Fibroblast of gingiva (primary cell): ENCODE results near the gene NRIP1.
A peak's percentile ranks its signal among the peaks of the same experiment; 100 is the strongest.
"Not testable (repeated sequence)": the region's sequence is repeated elsewhere in the genome, so short reads cannot be mapped to it uniquely, and the experiment has no call there.

Experiments
- DNase-seq: peaks from one replicate; pipeline ENCODE4 v3.0.0-alpha.2; 2011; ENCODE audit warnings: low read depth

Gene NRIP1

GRCh38 chr21:15039607-15040299 lies 25.0 kb downstream of the NRIP1 start:
- no peak for DNase-seq

GRCh38 chr21:15037900-15038293 lies 26.9 kb downstream of the NRIP1 start:
- DNase-seq: no peak

- no peak for DNase-seq
These were observed 27.5 kb downstream of the NRIP1 start for GRCh38 chr21:15037095-15037899.

GRCh38 chr21:15036189-15036588 lies 28.6 kb downstream of the NRIP1 start:
- peak; percentile 12 for DNase-seq

GRCh38 chr21:15034126-15034853 lies 30.5 kb downstream of the NRIP1 start:
- DNase-seq: peak; percentile 43

GRCh38 chr21:15031790-15032357 lies 32.9 kb downstream of the NRIP1 start:
- no peak for DNase-seq

GRCh38 chr21:15031362-15031761 lies 33.4 kb downstream of the NRIP1 start:
- not testable (repeated sequence) for DNase-seq

- DNase-seq: not testable (repeated sequence)
These were observed 33.9 kb downstream of the NRIP1 start for GRCh38 chr21:15030861-15031260.

GRCh38 chr21:15029077-15029476 lies 35.7 kb downstream of the NRIP1 start:
- DNase-seq: no peak

GRCh38 chr21:15028186-15028585 lies 36.6 kb downstream of the NRIP1 start:
- DNase-seq: no peak

- no peak for DNase-seq
These were observed 37.7 kb downstream of the NRIP1 start for GRCh38 chr21:15027056-15027455.

- DNase-seq: no peak
These were observed 38.4 kb downstream of the NRIP1 start for GRCh38 chr21:15026370-15026769.

- no peak for DNase-seq
These were observed 41.0 kb downstream of the NRIP1 start for GRCh38 chr21:15023776-15024175.

- no peak for DNase-seq
These were observed 42.1 kb downstream of the NRIP1 start for GRCh38 chr21:15022608-15023261.

GRCh38 chr21:15020797-15021196 lies 44.0 kb downstream of the NRIP1 start:
- no peak for DNase-seq

GRCh38 chr21:15018382-15018781 lies 46.4 kb downstream of the NRIP1 start:
- DNase-seq: no peak

GRCh38 chr21:15015622-15016471 lies 49.0 kb downstream of the NRIP1 start:
- DNase-seq: peak; percentile 66

GRCh38 chr21:15014221-15014620 lies 50.6 kb downstream of the NRIP1 start:
- no peak for DNase-seq

GRCh38 chr21:15011967-15012366 lies 52.8 kb downstream of the NRIP1 start:
- DNase-seq: no peak

GRCh38 chr21:15010645-15011044 lies 54.2 kb downstream of the NRIP1 start:
- DNase-seq: no peak

- DNase-seq: peak; percentile 60
These were observed 54.9 kb downstream of the NRIP1 start for GRCh38 chr21:15009837-15010363.
